T-helper 1 cell treated with Interleukin-12 subunit alpha and Interleukin-12 subunit beta and Interleukin-4 antibody, amounts not matched to agents 30 μg/mL and 1 μg/mL, for 36 hours (primary cell): ENCODE results near the gene RBSN.

Experiments
- H3K27ac Mint-ChIP-seq: one replicate; pipeline ENCODE4 v1.8.0; 2021; ENCODE audit warnings: mild to moderate bottlenecking, mixed read lengths
- H3K27me3 Mint-ChIP-seq: one replicate; pipeline ENCODE4 v1.8.0; 2021; ENCODE audit warnings: low read depth, mixed read lengths
- H3K36me3 Mint-ChIP-seq: one replicate; pipeline ENCODE4 v1.8.0; 2021; ENCODE audit warnings: low read depth, mixed read lengths
- H3K4me1 Mint-ChIP-seq: one replicate; pipeline ENCODE4 v1.8.0; 2021; ENCODE audit warnings: low read depth, mixed read lengths
- H3K4me3 Mint-ChIP-seq: one replicate; pipeline ENCODE4 v1.8.0; 2021; ENCODE audit warnings: mild to moderate bottlenecking, moderate library complexity, mixed read lengths
- H3K9me3 Mint-ChIP-seq: one replicate; pipeline ENCODE4 v1.8.0; 2021; ENCODE audit warnings: mixed read lengths

RBSN gene

GRCh38 chr3:15038306-15038705 lies 60.6 kb downstream of the RBSN start:
- no peaks in the 10 kb centered on the region for H3K4me1 Mint-ChIP-seq
- no peaks in the 10 kb centered on the region for H3K27me3 Mint-ChIP-seq
- H3K9me3 Mint-ChIP-seq, result no peaks in the 10 kb centered on the region
- H3K27ac Mint-ChIP-seq, result no peak overlapping the region
- H3K36me3 Mint-ChIP-seq, result peaks cover 38% of the 10 kb centered on the region
- no peak overlapping the region for H3K4me3 Mint-ChIP-seq

DNA sequence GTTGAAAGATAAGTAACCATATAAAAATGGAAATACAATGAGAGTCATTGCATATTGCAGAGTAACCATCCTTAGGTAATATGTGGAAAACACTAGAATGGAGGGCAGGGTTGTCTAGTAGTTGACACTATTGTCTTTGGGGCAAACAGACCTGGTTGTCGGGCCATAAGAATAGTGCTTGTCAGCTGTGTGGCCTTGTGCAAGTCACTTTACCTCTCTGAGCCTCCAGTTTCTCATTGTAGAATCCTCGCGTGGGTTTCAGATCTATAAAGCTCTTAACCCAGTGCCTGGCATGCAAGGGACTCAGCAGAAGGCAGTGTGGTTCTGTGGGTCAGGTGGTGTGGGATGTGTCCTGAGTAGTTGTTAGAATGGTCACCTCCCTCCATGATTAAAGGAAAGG lies 65.8 kb downstream of the RBSN start:
- H3K27ac Mint-ChIP-seq, result no peak overlapping the region
- H3K4me1 Mint-ChIP-seq, result no peaks in the 10 kb centered on the region
- no peaks in the 10 kb centered on the region for H3K9me3 Mint-ChIP-seq
- peaks cover 38% of the 10 kb centered on the region for H3K36me3 Mint-ChIP-seq
- no peaks in the 10 kb centered on the region for H3K27me3 Mint-ChIP-seq
- no peak overlapping the region for H3K4me3 Mint-ChIP-seq

GRCh38 chr3:15032650-15033049 lies 66.3 kb downstream of the RBSN start:
- no peak overlapping the region for H3K27ac Mint-ChIP-seq
- no peaks in the 10 kb centered on the region for H3K27me3 Mint-ChIP-seq
- H3K36me3 Mint-ChIP-seq, result peaks cover 36% of the 10 kb centered on the region
- H3K4me1 Mint-ChIP-seq, result no peaks in the 10 kb centered on the region
- no peak overlapping the region for H3K4me3 Mint-ChIP-seq
- no peaks in the 10 kb centered on the region for H3K9me3 Mint-ChIP-seq

DNA sequence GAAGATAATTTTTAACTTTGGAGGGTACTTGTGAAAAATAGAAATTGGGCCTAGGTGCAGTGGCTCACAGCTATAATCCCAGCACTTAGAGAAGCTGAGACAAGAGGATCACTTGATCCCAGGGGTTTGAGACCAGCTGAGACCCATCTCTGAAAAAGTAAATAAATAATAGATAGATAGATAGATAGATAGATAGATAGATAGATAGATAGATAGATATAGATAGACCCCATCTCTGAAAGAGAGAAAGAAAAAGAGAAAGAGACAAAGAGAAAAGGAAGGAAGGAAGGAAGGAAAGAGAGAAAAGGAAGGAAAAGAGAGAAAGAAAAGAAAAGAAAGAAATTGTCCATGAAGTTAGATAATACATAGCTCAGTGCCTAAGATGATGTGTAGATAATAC lies 69.3 kb downstream of the RBSN start:
- Mint-ChIP-seq H3K4me1 (no peaks in the 10 kb centered on the region), H3K4me3 (no peak overlapping the region), H3K27me3 (no peaks in the 10 kb centered on the region), H3K9me3 (no peaks in the 10 kb centered on the region), H3K36me3 (peaks cover 42% of the 10 kb centered on the region), H3K27ac (no peak overlapping the region)

DNA sequence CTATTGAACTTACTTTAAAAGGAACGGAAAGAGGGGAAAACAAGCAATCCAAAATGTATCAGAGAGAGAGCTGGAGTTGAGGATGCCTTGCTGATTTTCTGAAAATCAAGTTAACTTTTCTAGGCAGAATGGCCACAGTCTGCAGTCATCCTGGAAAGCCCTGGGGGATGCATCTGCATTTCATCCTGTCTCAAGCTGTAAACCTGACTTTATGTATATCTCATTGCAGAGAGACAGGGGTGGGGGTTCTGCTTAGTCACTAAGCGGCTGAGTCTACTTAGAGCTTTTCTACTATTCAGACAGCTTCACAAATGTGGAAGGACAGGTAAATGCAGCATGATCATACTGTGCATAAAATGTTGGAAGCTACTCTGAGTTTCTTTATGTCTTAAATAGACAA lies 75.2 kb downstream of the RBSN start:
- Mint-ChIP-seq H3K4me1 (no peaks in the 10 kb centered on the region), H3K36me3 (peaks cover 37% of the 10 kb centered on the region), H3K4me3 (no peak overlapping the region), H3K27ac (no peak overlapping the region), H3K9me3 (no peaks in the 10 kb centered on the region), H3K27me3 (no peaks in the 10 kb centered on the region)

- Mint-ChIP-seq H3K4me1 (no peaks in the 10 kb centered on the region), H3K36me3 (peaks cover 34% of the 10 kb centered on the region), H3K4me3 (no peak overlapping the region)
Measured at GRCh38 chr3:15023249-15023648, 75.7 kb downstream of the RBSN start.

More at GRCh38 chr3:15023249-15023648, 75.7 kb downstream of the RBSN start:
- Mint-ChIP-seq H3K27ac (no peak overlapping the region), H3K27me3 (no peaks in the 10 kb centered on the region), H3K9me3 (no peaks in the 10 kb centered on the region)
